NCI-H524 treated with DMSO at 0.1 percent for 48 hours (cell line): Measurements from ENCODE around the gene NUP62.
A peak's percentile ranks its signal among the peaks of the same experiment; 100 is the strongest.
"Not testable (repeated sequence)": the region's sequence is repeated elsewhere in the genome, so short reads cannot be mapped to it uniquely, and the experiment has no call there.

Experiments used
- DNase-seq: peaks from one replicate; lab custom pipeline; 2025; lab: John Stamatoyannopoulos, UW

The NUP62 gene

GRCh38 chr19:49929121-49929610 lies at the start of gene NUP62, which contains the start of gene ATF5:
TSS of gene NUP62 (minus strand) at chr19:49929504. CDS start at chr19:49909807, 19,697 bp downstream.
TSS of gene ATF5 (plus strand) at chr19:49929205. CDS start at chr19:49930851, 1,646 bp downstream.
- peak; percentile 73 for DNase-seq

GRCh38 chr19:49978324-49978723 lies 49.0 kb upstream of the NUP62 start:
- no peak for DNase-seq

GRCh38 chr19:49977881-49978280 lies 48.6 kb upstream of the NUP62 start:
- no peak for DNase-seq

- DNase-seq: no peak
Observed at GRCh38 chr19:49977076-49977475, 47.8 kb upstream of the NUP62 start.

- no peak for DNase-seq
Observed at GRCh38 chr19:49976496-49976895, 47.2 kb upstream of the NUP62 start.

- no peak for DNase-seq
Observed at GRCh38 chr19:49975051-49975450, 45.7 kb upstream of the NUP62 start.

- no peak for DNase-seq
Observed at GRCh38 chr19:49973987-49974386, 44.7 kb upstream of the NUP62 start.

- DNase-seq: no peak
Observed at GRCh38 chr19:49972841-49973240, 43.5 kb upstream of the NUP62 start.

- no peak for DNase-seq
Observed at GRCh38 chr19:49971991-49972411, 42.7 kb upstream of the NUP62 start.

- DNase-seq: not testable (repeated sequence)
Observed at GRCh38 chr19:49969355-49969754, 40.1 kb upstream of the NUP62 start.

GRCh38 chr19:49968279-49968922 lies 39.1 kb upstream of the NUP62 start:
- DNase-seq: no peak

- DNase-seq: not testable (repeated sequence)
Observed at GRCh38 chr19:49960980-49961379, 31.7 kb upstream of the NUP62 start, which contains the start of gene SIGLEC11. TSS of gene SIGLEC11 (minus strand) at chr19:49961172. CDS start at chr19:49961081, 91 bp downstream.

GRCh38 chr19:49959892-49960291 lies 30.6 kb upstream of the NUP62 start:
- DNase-seq: not testable (repeated sequence)

- not testable (repeated sequence) for DNase-seq
Observed at GRCh38 chr19:49958596-49958995, 29.3 kb upstream of the NUP62 start.

GRCh38 chr19:49958144-49958543 lies 28.8 kb upstream of the NUP62 start:
- not testable (repeated sequence) for DNase-seq

- DNase-seq: no peak
Observed at GRCh38 chr19:49957262-49957915, 28.1 kb upstream of the NUP62 start.

- no peak for DNase-seq
Observed at GRCh38 chr19:49956115-49956495, 26.8 kb upstream of the NUP62 start.

GRCh38 chr19:49954933-49955332 lies 25.6 kb upstream of the NUP62 start:
- DNase-seq: no peak

- DNase-seq: no peak
Observed at GRCh38 chr19:49954092-49954829, 25.0 kb upstream of the NUP62 start.

GRCh38 chr19:49953416-49953815 lies 24.1 kb upstream of the NUP62 start:
- DNase-seq: no peak

- no peak for DNase-seq
Observed at GRCh38 chr19:49952906-49953305, 23.6 kb upstream of the NUP62 start.

GRCh38 chr19:49952479-49952836 lies 23.2 kb upstream of the NUP62 start:
- no peak for DNase-seq
